GM10266 (cell line): Measurements from ENCODE around the gene PCCA.
"Not testable (repeated sequence)": the region's sequence is repeated elsewhere in the genome, so short reads cannot be mapped to it uniquely, and the experiment has no call there.

Experiments used
- DNase-seq: peaks from one replicate; pipeline ENCODE4 v3.0.0; 2012; ENCODE audit errors: extremely low spot score
- TF ChIP-seq, protein P1 (sequence below): IDR thresholded peaks from 2 replicates; pipeline ENCODE4 v1.5.1; 2012; ENCODE audit warnings: mild to moderate bottlenecking, low read depth; ENCODE audit not compliant: control insufficient read depth, insufficient read depth; ENCODE audit errors: missing control alignments

The PCCA gene

DNA sequence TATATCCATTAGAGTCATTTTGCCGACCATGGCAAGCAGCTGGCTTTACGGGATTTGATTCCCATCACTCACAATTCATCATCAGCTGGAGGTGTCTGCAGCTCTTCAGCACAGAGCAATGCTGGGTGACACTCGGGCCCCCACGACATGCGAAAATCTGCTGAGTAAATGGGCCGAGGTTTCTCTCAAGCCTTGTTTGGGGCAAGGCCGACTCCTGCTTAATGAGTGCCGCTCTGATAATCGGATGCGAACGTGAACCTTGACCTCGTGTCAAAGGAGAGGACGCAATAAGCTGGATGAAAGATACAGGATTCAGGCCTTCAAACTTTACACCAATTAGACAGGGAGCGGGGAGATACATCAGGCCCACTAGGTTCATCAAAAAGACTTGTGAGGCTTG lies 434.5 kb downstream of the PCCA start:
- TF ChIP-seq, protein P1, sequence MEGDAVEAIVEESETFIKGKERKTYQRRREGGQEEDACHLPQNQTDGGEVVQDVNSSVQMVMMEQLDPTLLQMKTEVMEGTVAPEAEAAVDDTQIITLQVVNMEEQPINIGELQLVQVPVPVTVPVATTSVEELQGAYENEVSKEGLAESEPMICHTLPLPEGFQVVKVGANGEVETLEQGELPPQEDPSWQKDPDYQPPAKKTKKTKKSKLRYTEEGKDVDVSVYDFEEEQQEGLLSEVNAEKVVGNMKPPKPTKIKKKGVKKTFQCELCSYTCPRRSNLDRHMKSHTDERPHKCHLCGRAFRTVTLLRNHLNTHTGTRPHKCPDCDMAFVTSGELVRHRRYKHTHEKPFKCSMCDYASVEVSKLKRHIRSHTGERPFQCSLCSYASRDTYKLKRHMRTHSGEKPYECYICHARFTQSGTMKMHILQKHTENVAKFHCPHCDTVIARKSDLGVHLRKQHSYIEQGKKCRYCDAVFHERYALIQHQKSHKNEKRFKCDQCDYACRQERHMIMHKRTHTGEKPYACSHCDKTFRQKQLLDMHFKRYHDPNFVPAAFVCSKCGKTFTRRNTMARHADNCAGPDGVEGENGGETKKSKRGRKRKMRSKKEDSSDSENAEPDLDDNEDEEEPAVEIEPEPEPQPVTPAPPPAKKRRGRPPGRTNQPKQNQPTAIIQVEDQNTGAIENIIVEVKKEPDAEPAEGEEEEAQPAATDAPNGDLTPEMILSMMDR, result no peak

DNA sequence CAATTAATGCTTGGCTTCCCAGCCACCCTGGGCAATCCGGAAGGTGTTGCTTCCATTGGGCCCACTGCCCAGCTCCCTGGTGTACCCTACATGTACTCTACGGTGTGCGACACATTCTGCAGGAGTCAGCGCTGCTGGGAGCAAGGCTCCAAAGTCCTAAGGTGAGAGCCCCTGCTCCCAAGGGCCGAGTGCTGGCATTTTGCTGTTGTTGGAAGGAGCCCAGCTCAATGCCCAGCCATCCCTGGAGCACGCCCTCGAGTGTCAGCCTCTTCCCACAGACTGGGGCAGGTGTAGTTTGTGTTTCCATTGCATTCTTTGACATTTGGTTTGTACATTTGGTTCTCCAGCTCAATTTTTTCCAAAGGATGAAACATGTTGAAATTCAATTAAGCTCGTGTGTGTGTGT lies 435.1 kb downstream of the PCCA start:
- no peak for DNase-seq
- TF ChIP-seq, protein P1, result no peak

More for the DNA sequence above, 434.5 kb downstream of the PCCA start:
- DNase-seq, result no peak

DNA sequence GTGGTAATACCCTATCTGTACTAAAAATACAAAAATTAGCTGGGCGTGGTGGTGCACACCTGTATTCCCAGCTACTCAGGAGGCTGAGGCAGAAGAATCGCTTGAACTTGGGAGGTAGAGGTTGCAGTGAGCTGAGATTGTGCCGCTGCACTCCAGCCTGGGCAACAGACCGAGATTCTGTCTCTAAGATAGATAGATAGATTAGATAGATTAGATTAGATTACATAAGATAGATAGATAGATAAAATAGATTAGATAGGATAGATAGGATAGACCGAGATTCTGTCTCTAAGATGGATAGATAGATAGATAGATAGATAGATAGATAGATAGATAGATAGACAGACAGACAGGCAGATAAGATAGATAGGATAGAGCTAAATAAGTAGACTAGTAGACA lies 435.8 kb downstream of the PCCA start:
- not testable (repeated sequence) for DNase-seq

- TF ChIP-seq, protein P1, result no peak
- DNase-seq, result no peak
Measured at GRCh38 chr13:100525453-100526317, 436.8 kb downstream of the PCCA start.

GRCh38 chr13:100526318-100527000 lies 437.6 kb downstream of the PCCA start:
- DNase-seq, result no peak
- TF ChIP-seq, protein P1, result no peak

DNA sequence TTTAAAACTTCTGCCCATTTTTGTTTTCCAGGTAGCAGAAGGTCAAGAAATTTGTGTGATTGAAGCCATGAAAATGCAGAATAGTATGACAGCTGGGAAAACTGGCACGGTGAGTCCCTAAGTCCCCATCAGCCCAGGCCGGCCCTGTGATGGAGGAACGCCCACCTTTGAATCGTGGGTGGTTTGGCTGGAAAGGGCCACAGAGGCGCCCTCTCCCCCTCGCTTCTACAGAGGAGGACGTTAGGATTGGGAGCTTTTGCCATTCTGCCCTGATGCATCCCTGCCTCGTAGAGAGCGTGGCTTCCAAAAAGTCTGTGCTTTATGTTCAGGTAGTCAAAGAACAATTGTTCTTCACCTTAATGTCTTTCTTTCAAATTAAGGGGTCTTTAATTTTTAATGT lies 438.8 kb downstream of the PCCA start:
- TF ChIP-seq, protein P1, result no peak
- DNase-seq, result no peak

DNA sequence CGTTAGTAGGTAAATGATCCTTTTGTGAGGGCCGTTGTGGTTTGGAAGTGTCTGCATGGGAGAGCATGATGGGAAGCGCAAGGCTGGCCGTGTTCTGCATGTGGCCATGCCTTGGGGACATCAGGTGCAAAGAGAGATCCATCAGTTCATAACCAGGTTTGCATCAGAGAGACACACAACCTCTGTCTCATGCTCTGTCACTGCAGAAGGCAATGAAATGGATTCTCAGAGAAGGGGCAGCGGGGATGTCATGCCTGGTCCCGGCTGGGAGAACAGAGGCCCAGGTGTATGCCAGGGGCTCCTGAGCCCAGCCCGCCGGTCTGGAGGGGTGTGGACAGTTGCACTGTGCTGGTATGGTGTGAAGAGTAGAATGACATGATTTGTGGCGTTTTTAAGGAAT lies 439.5 kb downstream of the PCCA start:
- no peak for DNase-seq
- TF ChIP-seq, protein P1, result no peak
